NT2/D1 (cell line): ENCODE data around the gene PRDM10.

ENCODE experiments used
- SUZ12 ChIP-seq: IDR thresholded peaks from 2 replicates; pipeline ENCODE4 v1.6.1; 2011; ENCODE audit not compliant: insufficient read length, insufficient read depth; ENCODE audit errors: extremely low read depth
- YY1 ChIP-seq: IDR thresholded peaks from 2 replicates; pipeline ENCODE4 v1.6.1; 2011; ENCODE audit not compliant: insufficient read length, insufficient read depth
- ZNF274 ChIP-seq: IDR thresholded peaks from 2 replicates; pipeline ENCODE4 v1.6.1; 2011; ENCODE audit warnings: mild to moderate bottlenecking, low read depth, low read length

DNA sequence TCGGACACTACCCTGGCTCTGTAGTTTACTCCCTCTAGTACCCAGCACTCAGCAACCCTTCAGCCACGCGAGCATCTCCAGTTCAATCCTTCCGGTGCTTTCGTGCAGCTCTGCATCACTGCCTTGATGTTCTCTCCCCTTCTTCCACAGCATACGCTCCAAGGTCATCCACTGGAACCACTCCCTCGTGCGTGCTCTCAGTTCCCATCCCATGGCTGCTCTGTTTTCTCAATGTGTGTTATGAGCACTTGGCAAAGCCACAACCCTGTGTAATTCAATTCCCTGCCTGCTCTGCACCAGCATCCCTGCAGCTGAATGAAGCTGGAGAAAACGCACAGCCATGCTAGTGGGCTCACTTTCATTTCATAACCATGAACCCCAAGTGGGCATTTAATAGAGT is 68.7 kb downstream of the PRDM10 start:
- TF ChIP-seq SUZ12 = no peak
- no peak for TF ChIP-seq YY1
- TF ChIP-seq ZNF274 = no peak
